Measurements from ENCODE around the gene UTP18.
"Not testable (repeated sequence)": the region's sequence is repeated elsewhere in the genome, so short reads cannot be mapped to it uniquely, and the experiment has no call there.

Gene UTP18

DNA sequence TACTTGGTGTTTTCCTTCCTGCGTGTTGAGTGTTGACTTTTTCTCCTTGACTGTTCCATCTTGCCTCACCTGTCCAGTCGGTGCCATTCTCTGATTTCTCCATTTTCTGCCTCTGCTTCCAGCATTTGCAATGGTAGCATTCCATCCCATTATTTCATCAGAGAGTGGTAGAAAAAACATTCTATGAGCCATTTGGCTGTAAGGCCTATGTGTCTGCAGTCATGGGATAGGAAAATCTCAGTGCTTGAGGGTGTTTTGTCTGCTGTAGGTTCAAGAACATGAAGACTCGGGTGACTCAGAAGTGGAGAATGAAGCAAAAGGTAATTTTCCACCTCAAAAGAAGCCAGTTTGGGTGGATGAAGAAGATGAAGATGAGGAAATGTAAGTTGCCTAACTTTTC lies 2.7 kb downstream of the UTP18 start:
- TF ChIP-seq, protein P1, sequence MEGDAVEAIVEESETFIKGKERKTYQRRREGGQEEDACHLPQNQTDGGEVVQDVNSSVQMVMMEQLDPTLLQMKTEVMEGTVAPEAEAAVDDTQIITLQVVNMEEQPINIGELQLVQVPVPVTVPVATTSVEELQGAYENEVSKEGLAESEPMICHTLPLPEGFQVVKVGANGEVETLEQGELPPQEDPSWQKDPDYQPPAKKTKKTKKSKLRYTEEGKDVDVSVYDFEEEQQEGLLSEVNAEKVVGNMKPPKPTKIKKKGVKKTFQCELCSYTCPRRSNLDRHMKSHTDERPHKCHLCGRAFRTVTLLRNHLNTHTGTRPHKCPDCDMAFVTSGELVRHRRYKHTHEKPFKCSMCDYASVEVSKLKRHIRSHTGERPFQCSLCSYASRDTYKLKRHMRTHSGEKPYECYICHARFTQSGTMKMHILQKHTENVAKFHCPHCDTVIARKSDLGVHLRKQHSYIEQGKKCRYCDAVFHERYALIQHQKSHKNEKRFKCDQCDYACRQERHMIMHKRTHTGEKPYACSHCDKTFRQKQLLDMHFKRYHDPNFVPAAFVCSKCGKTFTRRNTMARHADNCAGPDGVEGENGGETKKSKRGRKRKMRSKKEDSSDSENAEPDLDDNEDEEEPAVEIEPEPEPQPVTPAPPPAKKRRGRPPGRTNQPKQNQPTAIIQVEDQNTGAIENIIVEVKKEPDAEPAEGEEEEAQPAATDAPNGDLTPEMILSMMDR (IDR thresholded peaks at IDR 0.05; ENCODE audit: low read depth, low read length, missing control alignments): no peak
- Histone ChIP-seq H3K27me3 (replicated peaks) (no peaks in the 10 kb centered on the region), H3K27ac (no peak overlapping the region), H3K36me3 (replicated peaks) (peaks cover 11% of the 10 kb centered on the region), H3K4me3 (ENCODE audit: low read depth, low read length) (no peak overlapping the region)
- DNase-seq: no peak
- in situ Hi-C loops (cut with HindIII; ENCODE audit: low pct_ligation_motif_present, low sequenced_read_pairs): no loop called here

- in situ Hi-C loops (cut with HindIII; ENCODE audit: low pct_ligation_motif_present, low sequenced_read_pairs); H3K27ac ChIP-seq; H3K4me3 ChIP-seq (ENCODE audit: low read depth, low read length); DNase-seq; H3K27me3 ChIP-seq (replicated peaks): not testable (repeated sequence)
- peaks cover 20% of the 10 kb centered on the region for H3K36me3 ChIP-seq (replicated peaks)
Measured at GRCh38 chr17:51264466-51264865, 4.1 kb downstream of the UTP18 start.

DNA sequence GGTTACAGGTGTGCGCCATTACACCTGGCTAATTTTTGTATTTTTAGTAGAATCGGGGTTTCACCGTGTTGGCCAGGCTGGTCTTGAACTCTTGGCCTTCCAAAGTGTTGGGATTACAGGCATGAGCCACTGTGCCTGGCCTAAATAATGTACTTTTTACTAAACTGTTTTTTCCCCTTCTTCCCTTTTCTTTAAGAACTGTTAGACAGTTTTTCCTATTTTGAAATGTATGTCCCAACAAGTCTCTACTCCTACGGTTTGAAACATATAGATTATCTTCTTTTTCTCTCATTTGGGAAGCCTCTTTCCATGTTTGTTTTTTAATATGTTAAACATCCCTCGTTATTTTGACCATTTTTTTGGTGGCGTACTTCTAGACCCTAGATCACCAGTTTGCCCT lies 9.6 kb downstream of the UTP18 start:
- Histone ChIP-seq H3K36me3 (replicated peaks) (peaks cover 35% of the 10 kb centered on the region), H3K4me3 (ENCODE audit: low read depth, low read length) (no peak overlapping the region), H3K27me3 (replicated peaks) (no peaks in the 10 kb centered on the region), H3K27ac (no peak overlapping the region)
- no peak for DNase-seq
- in situ Hi-C loops (cut with HindIII; ENCODE audit: low pct_ligation_motif_present, low sequenced_read_pairs): no loop called here
- TF ChIP-seq, protein P1 (IDR thresholded peaks at IDR 0.05; ENCODE audit: low read depth, low read length, missing control alignments): no peak

- DNase-seq: no peak
- peaks cover 35% of the 10 kb centered on the region for H3K36me3 ChIP-seq (replicated peaks)
- no peaks in the 10 kb centered on the region for H3K27me3 ChIP-seq (replicated peaks)
- H3K4me3 ChIP-seq (ENCODE audit: low read depth, low read length): no peak overlapping the region
- TF ChIP-seq, protein P1 (IDR thresholded peaks at IDR 0.05; ENCODE audit: low read depth, low read length, missing control alignments): no peak
- H3K27ac ChIP-seq: no peak overlapping the region
- in situ Hi-C loops (cut with HindIII; ENCODE audit: low pct_ligation_motif_present, low sequenced_read_pairs): no loop called here
Measured at GRCh38 chr17:51270636-51271035, 10.3 kb downstream of the UTP18 start.

GRCh38 chr17:51272812-51273211 lies 12.5 kb downstream of the UTP18 start:
- Histone ChIP-seq H3K27me3 (replicated peaks) (no peaks in the 10 kb centered on the region), H3K27ac (no peak overlapping the region), H3K36me3 (replicated peaks) (peaks cover 41% of the 10 kb centered on the region), H3K4me3 (ENCODE audit: low read depth, low read length) (no peak overlapping the region)
- in situ Hi-C loops (cut with HindIII; ENCODE audit: low pct_ligation_motif_present, low sequenced_read_pairs): no loop called here
- TF ChIP-seq, protein P1 (IDR thresholded peaks at IDR 0.05; ENCODE audit: low read depth, low read length, missing control alignments): no peak
- DNase-seq: no peak

GRCh38 chr17:51275381-51275780 lies 15.0 kb downstream of the UTP18 start:
- no peak overlapping the region for H3K4me3 ChIP-seq (ENCODE audit: low read depth, low read length)
- peaks cover 33% of the 10 kb centered on the region for H3K36me3 ChIP-seq (replicated peaks)
- H3K27me3 ChIP-seq (replicated peaks): no peaks in the 10 kb centered on the region
- TF ChIP-seq, protein P1 (IDR thresholded peaks at IDR 0.05; ENCODE audit: low read depth, low read length, missing control alignments): no peak
- in situ Hi-C loops (cut with HindIII; ENCODE audit: low pct_ligation_motif_present, low sequenced_read_pairs): no loop called here
- no peak for DNase-seq
- H3K27ac ChIP-seq: no peak overlapping the region
